Fibroblast of villous mesenchyme (primary cell): Measurements from ENCODE around the gene COL6A3. TPM values are rescaled to one million over a fixed set of nuclear protein-coding genes. Genes with fewer than 3 reads are reported as not detected.
A peak's percentile ranks its signal among the peaks of the same experiment; 100 is the strongest.

Experiments
- DNase-seq: peaks from one replicate; pipeline ENCODE4 v3.0.0-alpha.2; 2010; ENCODE audit warnings: low read depth
- H3K4me3 ChIP-seq: 2 replicates; pipeline ENCODE4 v1.5.1; 2011; ENCODE audit warnings: low read depth, mild to moderate bottlenecking, low read length
- total RNA-seq: library from RNA; depleted of rRNA; stranded (reverse); fragments of >200 nt; gene quantifications from 2 replicates; pipeline ENCODE4 v1.2.3, GENCODE V29; 2012
- TF ChIP-seq, protein P1 (sequence below): IDR thresholded peaks from 2 replicates; pipeline ENCODE4 v1.5.1; 2012; ENCODE audit warnings: low read depth, mild to moderate bottlenecking, low read length; ENCODE audit not compliant: insufficient read depth

The COL6A3 gene
- total RNA-seq, 1 donor, result 1,329 TPM

DNA sequence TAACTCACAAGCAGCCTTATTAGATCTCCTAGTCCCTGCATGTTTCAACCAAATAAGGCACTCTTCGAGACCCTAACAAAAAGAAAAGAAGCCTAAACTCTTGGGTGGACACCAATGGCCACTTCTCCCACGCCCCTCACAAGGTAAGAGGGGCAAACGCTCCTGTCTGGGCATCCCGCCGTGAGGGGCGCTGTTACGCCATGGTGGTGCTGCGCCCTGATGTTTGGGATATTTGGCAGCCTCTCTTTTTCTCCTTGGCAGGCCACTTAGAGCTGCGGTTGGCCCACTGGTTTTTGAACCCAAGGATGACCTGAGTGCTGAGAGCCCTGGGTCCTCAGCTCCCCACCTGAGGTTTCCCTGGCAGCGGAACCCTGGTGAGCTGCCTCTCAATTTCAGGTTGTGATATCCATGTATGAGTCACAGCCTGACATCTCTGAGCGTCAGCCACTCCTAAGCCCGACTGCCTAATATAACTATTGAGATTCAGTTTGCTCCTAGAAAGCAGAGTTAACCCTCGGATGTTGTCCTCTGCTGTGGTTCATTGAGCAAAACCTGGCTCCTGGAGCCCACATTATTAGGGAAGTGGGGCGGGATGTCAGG lies 103.3 kb downstream of the COL6A3 start:
- no peak overlapping the region for H3K4me3 ChIP-seq
- no peak for DNase-seq
- TF ChIP-seq, protein P1, sequence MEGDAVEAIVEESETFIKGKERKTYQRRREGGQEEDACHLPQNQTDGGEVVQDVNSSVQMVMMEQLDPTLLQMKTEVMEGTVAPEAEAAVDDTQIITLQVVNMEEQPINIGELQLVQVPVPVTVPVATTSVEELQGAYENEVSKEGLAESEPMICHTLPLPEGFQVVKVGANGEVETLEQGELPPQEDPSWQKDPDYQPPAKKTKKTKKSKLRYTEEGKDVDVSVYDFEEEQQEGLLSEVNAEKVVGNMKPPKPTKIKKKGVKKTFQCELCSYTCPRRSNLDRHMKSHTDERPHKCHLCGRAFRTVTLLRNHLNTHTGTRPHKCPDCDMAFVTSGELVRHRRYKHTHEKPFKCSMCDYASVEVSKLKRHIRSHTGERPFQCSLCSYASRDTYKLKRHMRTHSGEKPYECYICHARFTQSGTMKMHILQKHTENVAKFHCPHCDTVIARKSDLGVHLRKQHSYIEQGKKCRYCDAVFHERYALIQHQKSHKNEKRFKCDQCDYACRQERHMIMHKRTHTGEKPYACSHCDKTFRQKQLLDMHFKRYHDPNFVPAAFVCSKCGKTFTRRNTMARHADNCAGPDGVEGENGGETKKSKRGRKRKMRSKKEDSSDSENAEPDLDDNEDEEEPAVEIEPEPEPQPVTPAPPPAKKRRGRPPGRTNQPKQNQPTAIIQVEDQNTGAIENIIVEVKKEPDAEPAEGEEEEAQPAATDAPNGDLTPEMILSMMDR, result no peak

- no peak overlapping the region for H3K4me3 ChIP-seq
- TF ChIP-seq, protein P1, result no peak
- DNase-seq, result no peak
Measured at GRCh38 chr2:237309416-237309815, 104.5 kb downstream of the COL6A3 start.

GRCh38 chr2:237309011-237309410 lies 105.0 kb downstream of the COL6A3 start:
- DNase-seq, result no peak
- no peak overlapping the region for H3K4me3 ChIP-seq
- TF ChIP-seq, protein P1, result no peak

GRCh38 chr2:237307474-237307873 lies 106.5 kb downstream of the COL6A3 start:
- TF ChIP-seq, protein P1, result peak; percentile 10
- no peak overlapping the region for H3K4me3 ChIP-seq
- no peak for DNase-seq

GRCh38 chr2:237306787-237307170 lies 107.2 kb downstream of the COL6A3 start:
- DNase-seq, result no peak
- TF ChIP-seq, protein P1, result no peak
- no peak overlapping the region for H3K4me3 ChIP-seq

GRCh38 chr2:237306083-237306786 lies 107.7 kb downstream of the COL6A3 start:
- TF ChIP-seq, protein P1, result no peak

More at GRCh38 chr2:237306083-237306786, 107.7 kb downstream of the COL6A3 start:
- no peak overlapping the region for H3K4me3 ChIP-seq
- no peak for DNase-seq
